AG20443 (cell line): Measurements from ENCODE around the gene TADA1.
"Not testable (repeated sequence)": the region's sequence is repeated elsewhere in the genome, so short reads cannot be mapped to it uniquely, and the experiment has no call there.

Source experiments
- DNase-seq: peaks from one replicate; pipeline ENCODE4 v3.0.0; 2012; ENCODE audit warnings: low spot score, mixed read lengths

The TADA1 gene

GRCh38 chr1:166889776-166890175, 13.7 kb upstream of the TADA1 start:
- DNase-seq = no peak

GRCh38 chr1:166888373-166889111, 12.5 kb upstream of the TADA1 start:
- DNase-seq = no peak

GRCh38 chr1:166884971-166885370, 8.9 kb upstream of the TADA1 start:
- DNase-seq = no peak

GRCh38 chr1:166884040-166884642, 8.1 kb upstream of the TADA1 start:
- peak; percentile 72 for DNase-seq

GRCh38 chr1:166882893-166883292, 6.8 kb upstream of the TADA1 start:
- no peak for DNase-seq

GRCh38 chr1:166878173-166878917, 2.3 kb upstream of the TADA1 start:
- DNase-seq = not testable (repeated sequence)

GRCh38 chr1:166876540-166876838, 425 bp upstream of the TADA1 start:
- no peak for DNase-seq

GRCh38 chr1:166875302-166875733, 746 bp downstream of the TADA1 start:
- DNase-seq = no peak

GRCh38 chr1:166874464-166874863, 1.6 kb downstream of the TADA1 start:
- no peak for DNase-seq

- DNase-seq = no peak
Observed at GRCh38 chr1:166870584-166870983, 5.5 kb downstream of the TADA1 start.

- no peak for DNase-seq
Observed at GRCh38 chr1:166869318-166870099, 6.6 kb downstream of the TADA1 start.

- no peak for DNase-seq
Observed at GRCh38 chr1:166868639-166869038, 7.4 kb downstream of the TADA1 start.

GRCh38 chr1:166865926-166866325, 10.1 kb downstream of the TADA1 start:
- no peak for DNase-seq

GRCh38 chr1:166859597-166859996, 16.5 kb downstream of the TADA1 start:
- no peak for DNase-seq

- no peak for DNase-seq
Observed at GRCh38 chr1:166858726-166859419, 17.2 kb downstream of the TADA1 start.

GRCh38 chr1:166857995-166858394, 18.1 kb downstream of the TADA1 start:
- no peak for DNase-seq

GRCh38 chr1:166855558-166855957, 20.5 kb downstream of the TADA1 start:
- no peak for DNase-seq

GRCh38 chr1:166852918-166853317, 23.1 kb downstream of the TADA1 start:
- DNase-seq = no peak

GRCh38 chr1:166849135-166849534, 26.9 kb downstream of the TADA1 start:
- no peak for DNase-seq

GRCh38 chr1:166848193-166848592, 27.9 kb downstream of the TADA1 start:
- DNase-seq = no peak

GRCh38 chr1:166844791-166845190, 31.3 kb downstream of the TADA1 start:
- DNase-seq = no peak
